Measurements from ENCODE around the gene AAR2.

- TF ChIP-seq, protein P1, sequence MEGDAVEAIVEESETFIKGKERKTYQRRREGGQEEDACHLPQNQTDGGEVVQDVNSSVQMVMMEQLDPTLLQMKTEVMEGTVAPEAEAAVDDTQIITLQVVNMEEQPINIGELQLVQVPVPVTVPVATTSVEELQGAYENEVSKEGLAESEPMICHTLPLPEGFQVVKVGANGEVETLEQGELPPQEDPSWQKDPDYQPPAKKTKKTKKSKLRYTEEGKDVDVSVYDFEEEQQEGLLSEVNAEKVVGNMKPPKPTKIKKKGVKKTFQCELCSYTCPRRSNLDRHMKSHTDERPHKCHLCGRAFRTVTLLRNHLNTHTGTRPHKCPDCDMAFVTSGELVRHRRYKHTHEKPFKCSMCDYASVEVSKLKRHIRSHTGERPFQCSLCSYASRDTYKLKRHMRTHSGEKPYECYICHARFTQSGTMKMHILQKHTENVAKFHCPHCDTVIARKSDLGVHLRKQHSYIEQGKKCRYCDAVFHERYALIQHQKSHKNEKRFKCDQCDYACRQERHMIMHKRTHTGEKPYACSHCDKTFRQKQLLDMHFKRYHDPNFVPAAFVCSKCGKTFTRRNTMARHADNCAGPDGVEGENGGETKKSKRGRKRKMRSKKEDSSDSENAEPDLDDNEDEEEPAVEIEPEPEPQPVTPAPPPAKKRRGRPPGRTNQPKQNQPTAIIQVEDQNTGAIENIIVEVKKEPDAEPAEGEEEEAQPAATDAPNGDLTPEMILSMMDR (IDR thresholded peaks at IDR 0.05; ENCODE audit: insufficient read depth, low read length) = no peak
- TF ChIP-seq POLR2AphosphoS5 (IDR thresholded peaks at IDR 0.05; ENCODE audit: low read depth) (no peak), REST (IDR thresholded peaks at IDR 0.05; ENCODE audit: insufficient replicate concordance, low read depth) (no peak)
These were observed 22.9 kb upstream of the AAR2 start for GRCh38 chr20:36213362-36213761.
